RWPE1 (cell line): ENCODE data around the gene KCNQ5.
"Not testable (repeated sequence)": the region's sequence is repeated elsewhere in the genome, so short reads cannot be mapped to it uniquely, and the experiment has no call there.

Experiments
- CTCF ChIA-PET: fragments of 350-600 bp; sonication (Branson Sonifier 250); formaldehyde crosslinking; extraction: SDS; loops from one replicate; lab custom pipeline; 2021; lab: Yijun Ruan, JAX
- POLR2A ChIA-PET: fragments of 400-600 bp; formaldehyde crosslinking; extraction: SDS; loops from one replicate; lab custom pipeline; 2020; ENCODE audit warnings: antibody characterized with exemption; ENCODE audit not compliant: low non-redundant PET; lab: Yijun Ruan, JAX
- DNase-seq: peaks from one replicate; pipeline ENCODE4 v3.0.0; 2012; ENCODE audit warnings: low spot score
- H3K27ac ChIP-seq: fragments of 450-650 bp; 2 replicates; pipeline ENCODE4 v1.5.1; 2017
- CTCF ChIP-seq: fragments of 450-650 bp; conservative IDR thresholded peaks from 2 replicates; pipeline ENCODE4 v1.5.1; 2017; ENCODE audit warnings: low read depth, mild to moderate bottlenecking

The KCNQ5 gene

DNA sequence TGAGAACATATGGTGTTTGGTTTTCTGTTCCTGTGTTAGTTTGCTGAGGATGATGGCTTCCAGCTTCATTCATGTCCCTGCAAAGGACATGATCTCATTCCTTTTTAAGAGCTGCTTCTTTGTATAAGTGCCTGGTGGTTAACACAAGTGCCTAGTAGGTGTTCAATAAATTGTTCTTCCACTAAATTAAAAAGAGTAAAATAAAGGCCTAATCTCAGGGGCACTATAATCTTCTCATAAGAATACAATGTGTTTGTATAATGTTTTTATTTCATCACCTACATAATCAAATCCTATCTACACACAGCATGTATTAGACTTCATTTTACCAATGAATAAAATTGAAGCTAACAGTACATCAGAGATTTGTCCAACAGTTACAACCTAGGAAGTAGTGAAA, 350.7 kb downstream of the KCNQ5 start:
- POLR2A ChIA-PET: no interaction called here
- no peak for TF ChIP-seq CTCF
- CTCF ChIA-PET: no interaction called here
- no peak overlapping the region for H3K27ac ChIP-seq
- no peak for DNase-seq

GRCh38 chr6:72974276-72974675, 352.4 kb downstream of the KCNQ5 start:
- no peak for DNase-seq
- CTCF ChIA-PET: no interaction called here
- no peak for TF ChIP-seq CTCF
- H3K27ac ChIP-seq: no peak overlapping the region
- POLR2A ChIA-PET: no interaction called here

GRCh38 chr6:72975352-72975752, 353.5 kb downstream of the KCNQ5 start:
- CTCF ChIA-PET: interaction anchor here (0.6 kb wide), 1 partner anchor 71 kb away, joined by 4 read pairs; no protein-coding TSS in a partner anchor

DNA sequence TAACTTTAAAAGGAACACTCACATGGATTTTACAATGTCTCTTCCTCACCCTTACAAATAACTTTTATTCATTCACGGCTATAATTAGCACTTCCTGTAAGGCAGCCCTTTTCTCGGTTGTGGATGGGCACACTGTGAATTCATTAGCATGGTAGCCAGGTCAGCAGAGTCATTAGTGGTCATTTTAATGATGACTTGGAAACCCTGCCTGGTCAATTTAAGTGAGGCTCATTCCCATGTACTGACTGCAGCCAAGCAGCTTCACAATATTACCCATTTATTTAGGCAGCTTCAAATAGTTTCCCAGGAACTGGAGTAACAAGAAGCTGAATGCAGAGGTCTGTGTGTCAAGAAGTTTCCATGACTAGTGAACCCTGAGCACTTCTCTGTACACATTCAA, 354.6 kb downstream of the KCNQ5 start:
- DNase-seq: no peak
- no peak overlapping the region for H3K27ac ChIP-seq
- POLR2A ChIA-PET: no interaction called here
- TF ChIP-seq CTCF: no peak
- CTCF ChIA-PET: no interaction called here

More at GRCh38 chr6:72975352-72975752, 353.5 kb downstream of the KCNQ5 start:
- POLR2A ChIA-PET: no interaction called here
- no peak overlapping the region for H3K27ac ChIP-seq
- no peak for TF ChIP-seq CTCF
- no peak for DNase-seq

DNA sequence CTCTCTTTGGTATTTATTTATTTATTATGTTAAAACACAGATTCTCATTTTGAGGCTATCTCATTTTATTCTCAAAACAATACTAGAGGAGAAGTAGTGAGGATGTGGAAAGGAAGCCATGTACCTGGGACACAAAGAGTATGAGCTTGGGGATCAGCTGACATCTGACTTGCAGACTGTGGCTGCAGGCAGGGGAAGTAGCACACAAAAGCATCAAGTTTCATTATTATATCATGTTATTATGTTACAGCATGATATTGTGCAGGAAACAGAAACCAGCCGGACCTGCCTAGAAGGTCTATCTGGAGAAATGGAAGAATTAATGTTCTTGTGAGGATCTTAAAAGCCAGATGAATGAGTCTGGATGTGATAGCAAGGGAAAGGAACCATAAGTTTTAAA, 355.2 kb downstream of the KCNQ5 start:
- ChIA-PET POLR2A (no interaction called here), CTCF (no interaction called here)
- no peak overlapping the region for H3K27ac ChIP-seq
- TF ChIP-seq CTCF: no peak
- no peak for DNase-seq

- CTCF ChIA-PET, H3K27ac ChIP-seq, POLR2A ChIA-PET, DNase-seq: not testable (repeated sequence)
Measured at GRCh38 chr6:72978808-72979207, 356.9 kb downstream of the KCNQ5 start.

DNA sequence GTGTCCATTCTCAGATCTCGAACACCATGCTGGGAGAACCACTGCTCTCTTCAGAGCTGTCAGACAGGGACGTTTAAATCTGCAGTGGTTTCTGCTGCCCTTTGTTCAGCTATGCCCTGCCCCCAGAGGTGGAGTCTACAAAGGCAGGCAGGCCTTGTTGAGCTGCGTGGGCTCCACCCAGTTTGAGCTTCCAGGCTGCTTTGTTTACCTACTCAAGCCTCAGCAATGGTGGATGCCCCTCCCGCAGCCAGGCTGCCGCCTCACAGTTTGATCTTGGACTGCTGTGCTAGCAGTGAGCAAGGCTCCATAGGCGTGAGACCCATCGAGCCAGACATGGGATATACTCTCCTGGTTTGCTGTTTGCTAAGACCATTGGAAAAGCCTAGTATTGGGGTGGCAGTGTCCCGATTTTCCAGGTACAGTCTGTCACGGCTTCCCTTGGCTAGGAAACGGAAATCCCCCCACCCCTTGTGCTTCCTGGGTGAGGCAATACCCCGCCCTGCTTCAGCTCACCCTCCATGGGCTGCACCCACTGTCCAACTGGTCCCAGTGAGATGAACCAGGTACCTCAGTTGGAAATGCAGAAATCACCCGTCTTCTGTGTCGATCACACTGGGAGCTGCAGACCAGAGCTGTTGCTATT, 362.4 kb downstream of the KCNQ5 start:
- DNase-seq, CTCF ChIA-PET, POLR2A ChIA-PET, H3K27ac ChIP-seq: not testable (repeated sequence)
